Stimulated activated naive B cell treated with anti-CD40 and anti-IgM and Interleukin-4, amounts not matched to agents 10 μg/mL and 1 μg/mL and 100 μg/mL, for 72 hours (primary cell): Measurements from ENCODE around the gene LTC4S.
A peak's percentile ranks its signal among the peaks of the same experiment; 100 is the strongest.

Source experiments
- ATAC-seq, 2 donors: fragments of 150-1000 bp; cut with Tn5 transposase; replicated peaks; 2 replicates each; pipeline ENCODE4 v1.10.0; 2021; ENCODE audit warnings: moderate library complexity in 1 of 2
- DNase-seq: peaks from one replicate; pipeline ENCODE4 v3.0.0; 2021
- H3K27ac Mint-ChIP-seq: one replicate; pipeline ENCODE4 v1.8.0; 2022; ENCODE audit warnings: mild to moderate bottlenecking, mixed read lengths
- H3K27me3 Mint-ChIP-seq, 2 donors: one replicate each; pipeline ENCODE4 v1.8.0; 2022; ENCODE audit warnings: mixed read lengths in 2 of 2
- H3K36me3 Mint-ChIP-seq, 2 donors: one replicate each; pipeline ENCODE4 v1.8.0; 2022; ENCODE audit warnings: mixed read lengths in 2 of 2, mild to moderate bottlenecking in 1 of 2
- H3K4me1 Mint-ChIP-seq, 2 donors: one replicate each; pipeline ENCODE4 v1.8.0; 2022; ENCODE audit warnings: mixed read lengths in 2 of 2, mild to moderate bottlenecking in 1 of 2
- H3K4me3 Mint-ChIP-seq, 2 donors: one replicate each; pipeline ENCODE4 v1.8.0; 2022; ENCODE audit warnings: mild to moderate bottlenecking in 2 of 2, mixed read lengths in 2 of 2, moderate library complexity in 1 of 2
- H3K9me3 Mint-ChIP-seq, 2 donors: one replicate each; pipeline ENCODE4 v1.8.0; 2022; ENCODE audit warnings: mixed read lengths in 2 of 2, mild to moderate bottlenecking in 1 of 2

LTC4S gene

DNA sequence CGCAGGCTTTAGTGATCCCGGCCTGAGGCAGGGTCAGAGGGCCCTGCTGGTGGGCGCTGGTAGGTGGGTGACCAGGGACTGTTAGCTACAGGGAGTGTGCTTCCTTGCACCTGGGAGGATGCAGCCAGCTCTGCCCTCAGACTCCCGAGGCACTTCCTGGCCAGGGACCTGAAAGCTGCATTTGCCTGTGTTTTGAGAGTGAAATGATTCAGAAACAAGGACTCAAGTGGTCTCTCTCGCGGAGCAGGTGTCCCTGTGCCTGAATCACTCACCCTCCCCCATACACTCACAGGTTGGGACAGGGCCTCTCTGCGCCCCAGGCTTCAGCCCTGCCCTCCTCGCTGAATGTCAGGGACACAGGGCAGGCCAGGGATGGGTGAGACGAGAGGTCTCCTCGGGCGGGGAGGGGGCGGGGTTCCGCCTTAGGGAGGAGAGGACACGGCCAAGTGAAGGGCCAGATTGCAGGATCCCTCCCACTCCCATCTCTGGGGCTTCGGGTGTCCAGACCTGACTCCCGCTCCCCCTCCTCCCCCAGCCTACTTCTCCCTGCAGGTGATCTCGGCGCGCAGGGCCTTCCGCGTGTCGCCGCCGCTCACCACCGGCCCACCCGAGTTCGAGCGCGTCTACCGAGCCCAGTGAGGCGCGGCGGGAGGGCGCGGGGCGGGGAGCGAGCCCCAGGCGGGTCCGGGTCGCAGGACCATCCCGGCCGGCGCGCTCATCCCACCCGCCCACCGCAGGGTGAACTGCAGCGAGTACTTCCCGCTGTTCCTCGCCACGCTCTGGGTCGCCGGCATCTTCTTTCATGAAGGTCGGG is 1.5 kb downstream of the LTC4S start:
- DNase-seq (no peak), ATAC-seq (peak; percentile 1 to 2)
- Mint-ChIP-seq H3K4me1 (peaks cover 36 to 51% of the 10 kb centered on the region in 2 donors), H3K27ac (peak overlapping the region; percentile 56), H3K4me3 (peak overlapping the region; percentile 52 to 80), H3K9me3 (no peaks in the 10 kb centered on the region), H3K27me3 (no peaks in the 10 kb centered on the region), H3K36me3 (peaks cover 28 to 31% of the 10 kb centered on the region in 2 donors)

DNA sequence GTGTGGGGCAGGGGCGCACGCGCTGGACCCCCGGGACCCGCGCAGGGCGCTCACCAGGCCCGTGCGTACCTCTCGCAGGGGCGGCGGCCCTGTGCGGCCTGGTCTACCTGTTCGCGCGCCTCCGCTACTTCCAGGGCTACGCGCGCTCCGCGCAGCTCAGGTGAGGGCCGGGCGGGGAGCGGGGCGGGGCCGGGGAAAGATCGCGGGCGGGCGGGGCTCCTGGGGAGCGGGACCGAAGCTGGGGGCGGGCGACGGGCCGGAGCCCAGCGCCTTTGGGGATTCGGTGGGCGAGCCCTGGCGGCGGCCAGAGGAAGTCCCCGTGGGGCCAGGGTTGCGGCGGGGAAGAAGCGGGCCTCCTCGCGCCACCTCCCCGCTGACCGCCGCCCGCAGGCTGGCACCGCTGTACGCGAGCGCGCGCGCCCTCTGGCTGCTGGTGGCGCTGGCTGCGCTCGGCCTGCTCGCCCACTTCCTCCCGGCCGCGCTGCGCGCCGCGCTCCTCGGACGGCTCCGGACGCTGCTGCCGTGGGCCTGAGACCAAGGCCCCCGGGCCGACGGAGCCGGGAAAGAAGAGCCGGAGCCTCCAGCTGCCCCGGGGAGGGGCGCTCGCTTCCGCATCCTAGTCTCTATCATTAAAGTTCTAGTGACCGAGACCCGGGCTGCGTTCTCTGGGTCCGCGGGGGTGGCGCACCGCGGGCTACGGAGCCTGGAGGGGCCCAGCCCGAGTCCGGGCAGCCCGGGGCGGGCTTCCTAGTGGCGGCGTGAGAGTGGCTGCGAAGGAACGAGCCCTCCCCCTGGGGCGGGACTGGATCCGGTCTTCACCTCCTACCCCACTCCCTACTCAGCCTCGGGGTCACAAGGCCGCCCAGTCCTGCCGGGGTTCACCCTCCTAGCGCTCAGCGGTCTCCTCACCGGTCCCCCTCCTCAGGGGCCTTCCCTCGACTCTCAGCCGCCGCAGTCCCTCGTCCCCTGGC is 2.4 kb downstream of the LTC4S start:
- H3K36me3 Mint-ChIP-seq: peaks cover 29 to 31% of the 10 kb centered on the region in 2 donors
- DNase-seq (peak; percentile 72), ATAC-seq (peak; percentile 75 to 85)
- H3K27me3 Mint-ChIP-seq: no peaks in the 10 kb centered on the region
- peak overlapping the region; percentile 80 to 81 for H3K4me3 Mint-ChIP-seq
- no peaks in the 10 kb centered on the region for H3K9me3 Mint-ChIP-seq
- H3K27ac Mint-ChIP-seq: peak overlapping the region; percentile 37
- H3K4me1 Mint-ChIP-seq: peaks cover 34 to 51% of the 10 kb centered on the region in 2 donors

DNA sequence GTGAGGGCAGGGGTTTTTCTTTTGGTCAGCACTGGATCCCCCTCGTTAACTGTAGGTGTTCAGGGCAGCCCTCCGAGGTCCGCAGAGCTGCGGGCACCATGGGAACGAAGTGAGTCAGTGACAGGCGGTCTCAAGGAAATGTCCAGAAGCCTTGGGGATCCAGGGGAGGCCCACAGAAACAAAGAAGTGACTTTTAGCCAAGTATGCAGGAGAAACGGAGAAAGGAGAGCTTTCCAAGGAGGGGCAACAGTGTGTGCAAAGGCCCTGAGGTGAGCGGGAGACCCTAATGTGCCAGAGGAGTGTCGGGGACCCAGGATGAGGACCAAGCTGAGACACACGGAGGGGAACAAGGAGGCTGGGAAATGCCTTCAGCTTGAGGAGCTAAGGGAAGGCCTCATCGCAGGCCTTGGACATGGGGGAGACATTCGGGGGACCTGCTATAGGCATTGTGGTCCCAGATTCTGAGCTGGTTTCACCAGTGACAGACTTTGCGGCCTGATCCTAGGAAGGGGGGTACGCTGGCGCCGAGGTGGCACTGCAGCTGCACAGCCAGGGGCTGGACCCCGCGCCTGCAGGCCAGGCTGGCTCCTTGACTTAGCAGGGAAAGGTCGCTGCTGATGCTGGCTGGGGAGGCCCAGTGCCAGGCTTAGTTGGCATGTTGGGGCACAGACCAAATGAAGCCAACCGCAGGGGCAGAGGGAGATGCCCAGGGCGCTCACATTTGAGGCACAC is 3.3 kb downstream of the LTC4S start:
- H3K36me3 Mint-ChIP-seq: peaks cover 35 to 38% of the 10 kb centered on the region in 2 donors
- ATAC-seq (no peak), DNase-seq (no peak)
- H3K9me3 Mint-ChIP-seq: no peaks in the 10 kb centered on the region
- peaks cover 38 to 51% of the 10 kb centered on the region in 2 donors for H3K4me1 Mint-ChIP-seq
- H3K27me3 Mint-ChIP-seq: no peaks in the 10 kb centered on the region
- H3K4me3 Mint-ChIP-seq: peak overlapping the region; percentile 80 to 81
- peak overlapping the region; percentile 84 for H3K27ac Mint-ChIP-seq

DNA sequence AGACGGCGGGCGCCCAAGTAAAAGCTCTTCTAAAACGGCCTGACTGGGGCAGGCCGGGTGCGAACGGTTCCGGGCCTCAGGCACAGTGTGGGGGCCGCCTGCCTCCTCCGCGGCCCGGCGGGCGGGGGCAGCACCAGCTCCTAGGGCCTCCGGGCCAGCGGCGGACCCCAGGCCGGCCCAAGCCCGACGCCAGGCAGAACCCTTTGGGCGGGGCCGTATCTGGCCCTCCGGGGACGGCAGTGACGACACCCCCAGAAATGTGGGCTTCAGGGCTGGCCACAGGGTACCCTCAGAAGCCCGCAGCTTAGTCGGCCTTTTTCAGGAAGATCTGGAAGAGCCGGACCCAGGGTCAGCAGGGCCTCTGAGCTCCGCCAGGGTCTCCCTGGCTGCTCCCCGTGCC is 4.0 kb downstream of the LTC4S start:
- no peak for DNase-seq
- H3K27ac Mint-ChIP-seq: no peak overlapping the region
- H3K9me3 Mint-ChIP-seq: no peaks in the 10 kb centered on the region
- peaks cover 38 to 51% of the 10 kb centered on the region in 2 donors for H3K4me1 Mint-ChIP-seq
- no peak overlapping the region for H3K4me3 Mint-ChIP-seq
- no peaks in the 10 kb centered on the region for H3K27me3 Mint-ChIP-seq
- ATAC-seq: no peak
- H3K36me3 Mint-ChIP-seq: peaks cover 32 to 40% of the 10 kb centered on the region in 2 donors

DNA sequence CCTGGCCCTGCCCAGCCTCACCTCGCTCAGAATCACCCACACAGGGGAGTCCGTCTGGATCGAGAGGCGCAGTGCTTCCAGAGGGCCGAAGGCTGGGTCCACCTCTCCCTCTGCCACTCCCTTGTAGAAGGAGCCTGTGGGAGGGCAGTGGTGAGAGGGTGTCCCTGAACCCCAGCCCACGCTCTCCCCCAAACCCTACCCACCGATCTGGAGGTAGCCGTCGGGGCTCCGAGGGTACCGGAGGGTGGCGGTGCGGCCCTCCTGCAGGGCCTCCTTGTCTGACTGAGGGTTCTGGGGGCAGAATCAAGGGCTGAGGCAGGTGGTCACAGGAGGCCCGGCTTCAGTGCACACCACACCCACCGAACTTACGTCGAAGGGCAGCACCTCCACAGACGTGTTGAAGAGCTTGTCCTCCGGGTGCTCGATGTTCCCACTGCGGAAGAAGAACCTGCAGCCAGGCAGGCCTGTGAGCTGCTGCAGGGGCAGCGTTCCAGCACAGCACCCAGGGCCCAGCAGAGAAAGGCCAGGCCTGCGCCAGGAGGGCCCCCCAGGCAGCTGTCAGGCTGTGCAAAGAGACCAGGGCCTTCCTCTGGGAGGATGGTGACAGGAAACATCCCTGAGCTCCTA is 4.5 kb downstream of the LTC4S start:
- no peak for DNase-seq
- no peak for ATAC-seq
- peaks cover 32 to 40% of the 10 kb centered on the region in 2 donors for H3K36me3 Mint-ChIP-seq
- H3K9me3 Mint-ChIP-seq: no peaks in the 10 kb centered on the region
- no peak overlapping the region for H3K27ac Mint-ChIP-seq
- peaks cover 40 to 51% of the 10 kb centered on the region in 2 donors for H3K4me1 Mint-ChIP-seq
- H3K27me3 Mint-ChIP-seq: no peaks in the 10 kb centered on the region
- H3K4me3 Mint-ChIP-seq: no peak overlapping the region

DNA sequence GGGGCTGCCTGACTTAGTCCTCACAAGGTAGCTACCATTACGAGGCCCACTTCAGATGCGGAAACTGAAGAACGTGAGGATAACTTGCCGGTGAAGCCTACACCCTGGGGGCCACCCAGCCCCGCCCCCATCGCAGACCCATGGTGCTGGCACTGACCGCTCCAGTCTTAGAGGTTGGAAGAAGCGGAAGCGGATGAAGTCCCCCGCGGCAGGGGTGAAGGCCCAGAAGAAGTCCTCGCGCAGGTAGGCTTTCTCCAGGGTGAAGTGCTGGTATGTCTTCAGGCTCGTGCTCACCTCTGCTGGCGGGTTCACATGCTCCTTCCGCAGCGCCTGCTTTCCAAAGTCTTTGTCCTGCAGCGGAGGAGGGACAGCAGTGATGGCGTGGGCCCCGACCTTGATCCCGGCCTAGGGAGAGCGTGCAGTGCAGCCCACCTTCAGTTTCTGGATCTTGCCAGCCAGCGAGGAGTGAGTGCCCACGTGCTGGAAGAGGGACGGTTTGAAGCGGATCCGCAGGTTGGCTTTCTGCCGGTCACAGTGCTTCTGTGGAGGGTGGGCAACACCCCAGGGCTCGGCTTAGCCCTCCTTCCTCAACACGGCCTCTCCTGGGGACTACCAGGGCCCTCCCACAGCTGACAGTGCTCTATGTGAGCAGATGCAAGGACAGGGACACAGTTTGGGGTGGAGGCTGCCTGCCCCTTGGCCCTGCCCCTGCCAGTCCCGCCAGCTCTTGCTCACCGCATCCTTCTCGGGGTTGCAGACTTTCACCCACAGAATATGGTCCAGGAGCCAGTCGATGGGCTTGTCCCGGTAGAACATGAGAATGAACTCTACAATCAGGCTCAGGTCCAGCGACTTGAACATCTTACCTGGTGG is 5.2 kb downstream of the LTC4S start:
- DNase-seq (no peak), ATAC-seq (no peak)
- H3K9me3 Mint-ChIP-seq: no peaks in the 10 kb centered on the region
- H3K36me3 Mint-ChIP-seq: peaks cover 32 to 43% of the 10 kb centered on the region in 2 donors
- peaks cover 38 to 51% of the 10 kb centered on the region in 2 donors for H3K4me1 Mint-ChIP-seq
- no peak overlapping the region for H3K4me3 Mint-ChIP-seq
- H3K27me3 Mint-ChIP-seq: no peaks in the 10 kb centered on the region
- peak overlapping the region; percentile 31 for H3K27ac Mint-ChIP-seq

DNA sequence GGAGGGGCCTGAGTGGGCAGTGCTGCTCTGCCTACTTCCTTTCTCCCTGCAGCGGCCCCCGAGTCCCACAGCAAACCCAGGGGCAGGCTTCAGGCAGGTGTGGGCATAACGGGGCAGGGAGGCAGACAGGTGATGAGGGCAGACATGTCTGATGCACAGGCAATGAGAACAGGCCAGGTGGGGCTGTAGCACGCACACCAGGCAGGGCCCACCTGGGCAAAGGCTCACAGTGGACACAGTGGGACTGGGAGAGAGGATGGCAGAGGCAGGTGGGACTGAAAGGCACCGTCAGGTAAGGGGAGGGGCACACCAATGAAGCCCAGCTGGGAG is 5.8 kb downstream of the LTC4S start:
- ATAC-seq: no peak
- H3K27me3 Mint-ChIP-seq: no peaks in the 10 kb centered on the region
- H3K4me3 Mint-ChIP-seq: no peak overlapping the region
- H3K4me1 Mint-ChIP-seq: peaks cover 39 to 51% of the 10 kb centered on the region in 2 donors
- DNase-seq: no peak
- peaks cover 32 to 44% of the 10 kb centered on the region in 2 donors for H3K36me3 Mint-ChIP-seq
- H3K9me3 Mint-ChIP-seq: no peaks in the 10 kb centered on the region
- H3K27ac Mint-ChIP-seq: peak overlapping the region; percentile 31

DNA sequence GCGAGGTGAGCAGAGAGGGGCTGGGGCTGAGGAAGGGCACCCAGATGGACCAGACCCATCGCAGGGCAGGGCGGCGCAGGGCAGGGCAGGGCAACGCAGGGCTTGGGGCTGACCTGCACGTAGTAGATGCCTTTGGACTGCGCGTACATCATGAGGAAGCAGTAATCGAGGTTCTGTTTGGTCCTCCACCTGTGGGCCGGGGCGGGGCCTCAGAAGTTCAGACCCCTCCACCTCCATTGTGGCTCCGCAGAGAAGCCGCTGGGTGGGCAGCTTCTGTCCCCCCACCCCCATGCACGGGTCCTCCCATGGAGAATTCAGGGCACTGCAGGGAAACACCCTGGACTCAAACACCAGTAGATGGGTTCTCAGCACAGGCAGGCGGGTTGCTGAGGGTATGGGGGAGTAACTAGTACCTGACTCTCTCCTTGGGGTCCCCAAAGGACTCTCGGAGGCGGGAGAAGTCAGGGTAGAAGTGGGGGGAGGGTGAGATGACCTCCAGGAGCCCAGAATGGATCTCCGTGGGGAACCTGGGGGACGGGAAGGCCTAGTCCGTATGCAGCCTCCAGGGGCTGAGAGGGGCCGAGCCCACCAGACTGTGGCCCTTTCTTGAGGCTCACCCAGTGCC is 6.4 kb downstream of the LTC4S start:
- no peak for ATAC-seq
- no peaks in the 10 kb centered on the region for H3K27me3 Mint-ChIP-seq
- H3K4me3 Mint-ChIP-seq: no peak overlapping the region
- no peak overlapping the region for H3K27ac Mint-ChIP-seq
- DNase-seq: no peak
- peaks cover 43 to 51% of the 10 kb centered on the region in 2 donors for H3K4me1 Mint-ChIP-seq
- no peaks in the 10 kb centered on the region for H3K9me3 Mint-ChIP-seq
- H3K36me3 Mint-ChIP-seq: peaks cover 36 to 48% of the 10 kb centered on the region in 2 donors

DNA sequence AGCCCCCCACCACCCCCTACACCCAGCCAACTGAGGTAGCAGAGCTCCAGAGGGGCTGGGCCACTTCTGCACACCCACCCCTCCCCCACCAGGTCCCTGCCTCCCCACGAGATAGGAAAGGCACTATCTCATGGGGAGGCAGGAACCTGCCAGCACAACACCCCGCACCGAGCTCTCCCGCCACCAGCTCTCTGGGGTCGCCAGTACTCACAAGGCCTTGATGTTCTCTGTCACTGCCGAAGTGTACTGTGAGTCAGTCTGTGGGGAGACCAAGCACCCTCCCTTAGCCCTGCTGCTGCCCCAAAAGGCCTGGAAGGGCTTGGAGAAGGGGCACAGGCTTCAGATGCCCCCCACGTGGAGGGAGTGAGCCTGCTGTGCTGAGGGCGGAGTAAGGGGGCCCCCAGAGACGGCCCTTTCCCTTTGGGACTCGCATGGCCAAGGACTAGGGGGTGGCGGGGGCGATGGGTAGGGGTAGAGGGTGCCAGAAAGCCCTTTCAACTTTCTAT is 7.0 kb downstream of the LTC4S start:
- Mint-ChIP-seq H3K9me3 (no peaks in the 10 kb centered on the region), H3K27ac (no peak overlapping the region), H3K27me3 (no peaks in the 10 kb centered on the region), H3K4me1 (peaks cover 47 to 53% of the 10 kb centered on the region in 2 donors), H3K4me3 (no peak overlapping the region), H3K36me3 (peaks cover 39 to 51% of the 10 kb centered on the region in 2 donors)
- no peak for ATAC-seq
- DNase-seq: no peak

DNA sequence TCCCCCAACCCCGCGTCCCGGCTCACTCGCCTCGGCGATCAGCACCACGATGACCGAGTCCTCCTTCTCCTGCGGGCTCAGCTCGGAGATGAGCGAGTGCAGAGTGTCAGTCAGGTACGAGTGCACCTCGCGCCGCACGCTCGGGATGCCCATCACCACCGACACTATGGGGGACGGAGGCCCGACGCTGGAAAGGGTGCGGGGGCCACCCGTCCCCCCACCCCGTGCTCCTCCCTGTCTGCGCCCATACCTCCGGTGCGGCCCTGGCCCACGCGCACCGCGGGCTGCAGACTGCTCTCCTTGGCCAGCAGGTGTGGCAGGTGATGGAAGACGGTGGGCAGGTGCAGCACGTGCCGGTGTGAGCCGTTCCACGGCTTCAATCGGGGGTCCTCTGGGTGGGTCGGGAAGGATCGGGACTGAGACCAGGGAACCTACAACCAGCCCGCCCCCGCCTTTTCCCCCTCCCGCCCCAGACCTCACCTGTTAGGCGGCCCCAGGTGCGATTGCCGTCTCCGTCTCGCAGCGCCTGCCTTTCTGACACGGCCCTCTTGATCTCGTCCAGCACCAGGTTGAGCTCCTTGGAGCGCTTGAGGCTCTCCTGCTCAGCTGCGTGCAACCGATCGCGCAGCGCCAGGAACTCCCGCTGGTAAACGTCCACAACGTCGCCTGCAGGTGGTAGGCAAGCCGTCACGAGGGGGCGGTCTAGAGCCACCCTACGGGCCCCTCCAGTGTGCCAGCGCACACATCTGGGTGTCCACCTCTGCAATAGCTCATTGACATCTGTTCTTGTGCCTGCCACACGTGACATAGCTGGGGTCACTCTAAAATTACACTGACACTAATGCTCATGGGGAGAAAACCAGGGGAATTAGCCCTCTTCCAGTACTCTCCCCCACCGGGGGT is 7.8 kb downstream of the LTC4S start:
- peak overlapping the region; percentile 93 for H3K27ac Mint-ChIP-seq

DNA sequence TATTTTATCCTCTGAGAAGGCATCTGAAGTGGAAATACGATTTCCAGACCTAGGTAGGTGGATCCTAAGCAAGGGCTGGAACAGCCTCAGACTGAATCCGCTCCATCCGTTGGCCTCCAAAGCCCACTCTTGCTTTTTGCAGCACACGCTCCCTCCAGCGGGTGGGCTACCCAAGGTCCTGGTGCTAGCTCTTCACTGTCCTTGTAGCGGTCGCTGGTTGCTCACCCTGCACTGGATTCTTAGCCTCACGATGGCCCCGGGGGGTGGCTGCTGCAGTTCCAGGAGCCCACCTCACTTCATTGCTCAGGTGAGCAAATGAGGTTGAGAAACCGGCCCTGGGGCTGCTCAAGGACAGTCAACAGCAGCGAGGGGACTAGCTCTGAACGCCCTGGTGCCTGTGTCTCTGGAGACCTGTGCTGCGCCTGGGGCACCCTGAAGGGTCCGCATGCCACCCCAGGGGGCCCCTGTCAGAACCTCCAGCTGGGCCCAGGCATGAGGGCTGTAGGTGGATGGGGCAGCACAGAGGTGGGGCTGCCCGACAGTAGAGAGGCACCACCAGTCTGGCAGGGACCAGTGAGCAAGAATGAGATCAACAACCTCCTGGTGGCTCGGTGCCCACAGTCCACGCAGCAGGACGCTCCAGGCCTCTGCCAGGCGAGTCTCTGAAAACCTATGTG is 8.6 kb downstream of the LTC4S start:
- Mint-ChIP-seq H3K4me1 (peaks cover 40 to 43% of the 10 kb centered on the region in 2 donors), H3K9me3 (no peaks in the 10 kb centered on the region), H3K27me3 (no peaks in the 10 kb centered on the region), H3K36me3 (peaks cover 32 to 44% of the 10 kb centered on the region in 2 donors), H3K4me3 (no peak overlapping the region), H3K27ac (peak overlapping the region; percentile 25)
- ATAC-seq (no peak), DNase-seq (no peak)

More for the DNA sequence above, 7.8 kb downstream of the LTC4S start:
- Mint-ChIP-seq H3K9me3 (no peaks in the 10 kb centered on the region), H3K36me3 (peaks cover 39 to 51% of the 10 kb centered on the region in 2 donors), H3K4me3 (no peak overlapping the region), H3K4me1 (peaks cover 47 to 51% of the 10 kb centered on the region in 2 donors), H3K27me3 (no peaks in the 10 kb centered on the region)
- DNase-seq (peak; percentile 72), ATAC-seq (peak; percentile 43 to 51)
